Gastroesophageal sphincter (tissue), 3 donors: ENCODE data around the gene FNDC3A.

Experiments used
- CTCF ChIP-seq, 4 experiments: fragments of 200-600 bp in 2 of 4; fragments of 450-650 bp in 2 of 4; sonication (generic) in 1 of 4; IDR thresholded peaks; one replicate each; pipeline ENCODE4 v1.5.1; 2017 to 2019; ENCODE audit warnings: antibody characterized with exemption in 4 of 4, mild to moderate bottlenecking in 2 of 4, moderate library complexity in 2 of 4
- POLR2AphosphoS5 ChIP-seq: sonication (generic); formaldehyde crosslinking; IDR thresholded peaks from one replicate; pipeline ENCODE4 v1.6.1; 2017; ENCODE audit warnings: antibody characterized with exemption

GRCh38 chr13:49055021-49055420, 79.3 kb downstream of the FNDC3A start:
- TF ChIP-seq CTCF (IDR thresholded peaks at IDR 0.05) (no peak), POLR2AphosphoS5 (no peak)
